HS-27A (cell line): Measurements from ENCODE around the gene BRINP1.

ENCODE experiments used
- DNase-seq: peaks from one replicate; pipeline ENCODE4 v3.0.0-alpha.2; 2012; ENCODE audit warnings: low read depth, missing footprints

The BRINP1 gene

GRCh38 chr9:119368681-119369581 is at the start of gene BRINP1:
Gene BRINP1 (minus strand): TSS chr9:119369435. CDS start chr9:119313355, 56,080 bp downstream.
- no peak for DNase-seq

- DNase-seq = no peak
Observed at GRCh38 chr9:119418721-119419120, 49.5 kb upstream of the BRINP1 start.

- DNase-seq = no peak
Observed at GRCh38 chr9:119416793-119417192, 47.6 kb upstream of the BRINP1 start.

GRCh38 chr9:119412399-119412798 is 43.2 kb upstream of the BRINP1 start:
- no peak for DNase-seq

- DNase-seq = no peak
Observed at GRCh38 chr9:119409552-119409951, 40.3 kb upstream of the BRINP1 start.

GRCh38 chr9:119400606-119401005 is 31.4 kb upstream of the BRINP1 start:
- DNase-seq = no peak

- no peak for DNase-seq
Observed at GRCh38 chr9:119398350-119398749, 29.1 kb upstream of the BRINP1 start.

GRCh38 chr9:119391878-119392277 is 22.6 kb upstream of the BRINP1 start:
- no peak for DNase-seq

GRCh38 chr9:119375892-119376291 is 6.7 kb upstream of the BRINP1 start:
- DNase-seq = no peak

GRCh38 chr9:119372951-119373350 is 3.7 kb upstream of the BRINP1 start:
- no peak for DNase-seq

GRCh38 chr9:119370816-119371215 is 1.6 kb upstream of the BRINP1 start:
- no peak for DNase-seq

- DNase-seq = no peak
Observed at GRCh38 chr9:119369680-119370366, 588 bp upstream of the BRINP1 start.

GRCh38 chr9:119368179-119368578 is 1.1 kb downstream of the BRINP1 start:
- no peak for DNase-seq

- DNase-seq = no peak
Observed at GRCh38 chr9:119367683-119368075, 1.6 kb downstream of the BRINP1 start.

- no peak for DNase-seq
Observed at GRCh38 chr9:119366909-119367682, 2.1 kb downstream of the BRINP1 start.

GRCh38 chr9:119365291-119366027 is 3.8 kb downstream of the BRINP1 start:
- no peak for DNase-seq

- no peak for DNase-seq
Observed at GRCh38 chr9:119360237-119360636, 9.0 kb downstream of the BRINP1 start.

GRCh38 chr9:119357336-119358096 is 11.7 kb downstream of the BRINP1 start:
- DNase-seq = no peak

GRCh38 chr9:119349351-119349825 is 19.8 kb downstream of the BRINP1 start:
- no peak for DNase-seq

- DNase-seq = no peak
Observed at GRCh38 chr9:119343059-119343990, 25.9 kb downstream of the BRINP1 start.
